DMS153 treated with DMSO at 0.1 percent for 48 hours (cell line): ENCODE data around the gene POTEM.
"Not testable (repeated sequence)": the region's sequence is repeated elsewhere in the genome, so short reads cannot be mapped to it uniquely, and the experiment has no call there.

Experiments
- DNase-seq: peaks from one replicate; lab custom pipeline; 2025; ENCODE audit not compliant: unreplicated experiment; lab: John Stamatoyannopoulos, UW

The POTEM gene

GRCh38 chr14:18967134-18967533 lies at the start of gene POTEM:
TSS of gene POTEM (plus strand) at chr14:18967434. CDS start at chr14:18967486, 52 bp downstream.
- DNase-seq: not testable (repeated sequence)

DNA sequence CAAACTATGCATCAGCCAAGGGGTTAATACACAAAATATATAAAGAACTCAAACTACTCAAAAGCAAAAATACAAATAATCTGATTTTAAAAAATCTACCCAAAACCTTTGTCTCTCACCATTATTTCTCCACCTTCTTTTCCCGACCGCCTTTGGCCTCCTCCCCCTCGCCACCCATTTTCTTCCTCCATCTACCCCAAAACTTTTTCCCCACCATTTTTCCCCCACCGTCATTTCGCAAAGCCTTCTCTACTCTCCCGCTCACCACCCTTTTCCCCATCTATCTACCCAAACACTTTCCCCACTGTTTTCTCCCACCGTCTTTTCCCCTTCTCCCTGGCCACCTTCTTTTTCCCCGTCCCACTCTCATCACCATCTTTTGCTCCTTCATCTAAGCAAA lies 48.9 kb upstream of the POTEM start:
- not testable (repeated sequence) for DNase-seq

GRCh38 chr14:18920052-18920451 lies 47.2 kb upstream of the POTEM start:
- DNase-seq: not testable (repeated sequence)

DNA sequence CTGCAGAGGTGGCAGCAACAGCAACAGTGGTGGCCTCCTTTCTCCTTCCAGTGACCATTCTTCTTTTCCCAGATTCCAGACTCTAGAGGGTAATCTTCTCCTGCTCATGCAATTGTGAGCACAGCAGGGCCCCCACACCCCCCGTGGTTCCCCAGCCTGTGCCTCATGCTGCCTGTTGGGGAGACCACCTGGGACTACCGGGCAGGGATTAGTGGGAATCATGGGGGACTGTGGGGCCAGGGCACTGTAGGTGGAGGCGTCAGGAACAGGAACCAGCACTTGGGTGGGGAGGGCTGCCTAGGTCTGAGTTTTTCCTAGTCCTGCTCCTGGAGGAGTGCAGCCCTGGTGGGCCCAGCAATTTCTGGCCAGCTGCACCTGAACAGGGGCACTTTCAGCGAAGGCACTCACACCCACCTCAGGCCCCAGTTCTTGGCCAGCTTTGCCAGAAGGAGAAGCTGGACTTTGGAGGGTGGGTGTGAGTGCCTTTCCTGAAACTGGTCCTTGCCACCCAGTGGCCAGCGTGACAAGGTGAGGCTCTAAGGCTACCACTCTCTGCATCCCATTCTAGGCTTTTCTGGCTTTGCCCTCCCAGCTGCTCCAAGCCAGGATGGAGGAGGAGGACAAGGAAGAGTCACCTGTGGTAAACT lies 46.1 kb upstream of the POTEM start:
- not testable (repeated sequence) for DNase-seq

GRCh38 chr14:18936848-18937247 lies 30.4 kb upstream of the POTEM start:
- not testable (repeated sequence) for DNase-seq

- DNase-seq: not testable (repeated sequence)
Measured at GRCh38 chr14:18938733-18939132, 28.5 kb upstream of the POTEM start.

- not testable (repeated sequence) for DNase-seq
Measured at GRCh38 chr14:18949939-18950338, 17.3 kb upstream of the POTEM start.

DNA sequence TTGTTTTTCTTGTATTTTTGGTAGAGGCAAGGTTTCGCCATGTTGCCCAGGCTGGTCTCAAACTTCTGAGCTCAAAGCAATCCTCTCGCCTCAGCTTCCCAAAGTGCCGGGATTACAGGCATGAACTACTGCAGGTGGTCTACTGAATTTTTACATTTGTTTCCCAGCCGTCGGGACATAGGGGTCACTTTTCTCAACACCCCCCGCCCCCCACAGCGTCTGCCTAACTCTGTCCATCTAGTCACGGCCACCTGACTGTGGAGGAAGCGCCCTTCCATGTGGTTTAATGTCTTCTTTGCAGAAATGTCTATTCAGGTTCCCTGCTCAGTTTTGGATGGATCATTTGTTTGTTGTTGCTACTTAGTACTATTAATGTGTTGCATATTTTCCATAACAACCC lies 14.1 kb upstream of the POTEM start:
- DNase-seq: not testable (repeated sequence)

DNA sequence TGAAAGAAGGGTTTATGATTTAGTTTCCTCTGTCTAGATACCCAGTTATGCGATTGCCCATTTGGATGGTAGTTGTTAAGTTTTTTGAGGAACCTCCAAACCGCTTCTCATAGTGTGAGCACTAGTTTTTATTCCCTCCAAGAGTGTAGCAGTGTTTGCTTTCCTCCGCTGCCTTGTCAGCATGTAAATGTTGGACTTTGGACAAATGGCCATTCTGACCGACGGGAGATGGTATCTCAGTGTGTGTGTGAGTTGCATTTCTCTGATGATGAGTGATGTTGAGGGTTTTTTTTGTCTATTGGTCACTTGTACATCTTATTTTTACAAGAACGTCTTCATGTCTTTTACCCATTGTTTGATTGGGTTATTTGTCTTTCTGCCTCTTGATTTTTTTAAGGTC lies 11.4 kb upstream of the POTEM start:
- DNase-seq: not testable (repeated sequence)

DNA sequence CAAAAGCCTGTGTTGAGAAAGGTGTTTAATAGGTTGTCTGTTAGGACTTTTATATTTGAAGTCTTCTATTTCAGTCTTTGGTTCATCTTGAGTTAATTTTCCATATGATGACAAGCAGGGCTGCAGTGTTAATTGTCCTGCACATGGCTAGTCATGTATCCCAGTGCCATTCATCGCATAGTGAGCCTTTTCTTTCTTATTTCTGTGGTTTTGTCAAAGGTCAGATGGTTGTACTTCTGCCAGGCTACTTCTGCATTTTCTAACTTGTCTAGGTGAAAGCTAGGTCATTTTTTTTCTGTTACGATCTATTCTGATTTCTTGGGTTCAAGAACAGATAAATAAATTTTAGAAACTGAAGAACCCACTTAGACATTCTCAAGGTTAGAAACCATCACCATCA lies 5.7 kb upstream of the POTEM start:
- not testable (repeated sequence) for DNase-seq

GRCh38 chr14:18962143-18962542 lies 5.1 kb upstream of the POTEM start:
- DNase-seq: not testable (repeated sequence)

- not testable (repeated sequence) for DNase-seq
Measured at GRCh38 chr14:18963276-18963675, 4.0 kb upstream of the POTEM start.

- not testable (repeated sequence) for DNase-seq
Measured at GRCh38 chr14:18964878-18965277, 2.4 kb upstream of the POTEM start.

DNA sequence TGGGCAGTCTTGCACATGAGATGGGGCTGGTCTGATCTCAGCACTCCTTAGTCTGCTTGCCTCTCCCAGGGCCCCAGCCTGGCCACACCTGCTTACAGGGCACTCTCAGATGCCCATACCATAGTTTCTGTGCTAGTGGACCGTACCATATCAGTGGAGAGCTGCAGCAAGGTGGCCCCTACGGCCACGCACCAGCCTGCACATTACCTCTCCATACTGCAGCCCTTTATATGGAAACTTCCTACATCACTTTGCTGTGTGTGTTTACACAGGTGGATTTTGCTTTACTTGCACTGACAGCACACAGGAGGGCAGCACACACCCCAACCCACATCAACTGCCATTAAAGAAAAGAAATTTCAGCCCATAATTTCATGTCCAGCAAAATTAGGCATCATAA lies 35.3 kb downstream of the POTEM start:
- not testable (repeated sequence) for DNase-seq

DNA sequence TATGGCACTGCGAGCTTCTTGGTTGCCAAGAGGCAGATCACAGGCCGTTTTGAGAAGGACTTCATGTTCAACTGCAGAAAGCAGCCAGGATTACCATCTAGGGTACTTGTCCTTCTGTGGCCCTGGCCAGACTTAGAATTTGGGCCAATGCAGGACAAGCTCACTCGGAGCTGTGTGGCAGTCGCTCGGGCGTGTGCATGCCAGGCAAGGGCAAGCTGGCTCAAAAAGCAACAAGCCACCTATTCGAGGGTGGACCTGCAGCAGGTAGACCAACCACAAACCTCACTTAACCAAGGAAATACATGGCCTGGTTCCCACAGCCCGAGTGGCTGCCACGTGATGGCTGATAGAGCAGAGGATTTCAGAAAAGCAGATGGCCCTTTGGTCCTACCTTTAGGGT lies 39.3 kb downstream of the POTEM start:
- not testable (repeated sequence) for DNase-seq

- DNase-seq: not testable (repeated sequence)
Measured at GRCh38 chr14:19007678-19008077, 40.4 kb downstream of the POTEM start.

DNA sequence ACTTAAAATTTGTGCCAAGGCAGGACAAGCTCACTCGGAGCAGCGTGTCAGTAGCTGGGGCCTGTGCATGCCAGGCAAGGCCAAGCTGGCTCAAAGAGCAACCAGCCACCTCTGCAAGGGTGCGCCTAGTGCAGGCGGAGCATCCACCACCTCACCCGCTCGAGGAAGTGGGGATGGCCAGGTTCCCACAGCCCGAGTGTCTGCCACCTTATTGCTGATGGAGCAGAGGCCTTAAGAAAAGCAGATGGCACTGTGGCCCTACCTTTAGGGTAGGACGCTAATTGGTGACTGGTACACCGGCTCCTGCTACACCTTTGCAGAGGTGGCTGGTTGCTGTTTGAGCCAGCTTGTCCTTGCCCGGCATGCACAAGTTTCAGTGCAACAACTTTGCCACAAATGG lies 43.8 kb downstream of the POTEM start:
- DNase-seq: not testable (repeated sequence)

DNA sequence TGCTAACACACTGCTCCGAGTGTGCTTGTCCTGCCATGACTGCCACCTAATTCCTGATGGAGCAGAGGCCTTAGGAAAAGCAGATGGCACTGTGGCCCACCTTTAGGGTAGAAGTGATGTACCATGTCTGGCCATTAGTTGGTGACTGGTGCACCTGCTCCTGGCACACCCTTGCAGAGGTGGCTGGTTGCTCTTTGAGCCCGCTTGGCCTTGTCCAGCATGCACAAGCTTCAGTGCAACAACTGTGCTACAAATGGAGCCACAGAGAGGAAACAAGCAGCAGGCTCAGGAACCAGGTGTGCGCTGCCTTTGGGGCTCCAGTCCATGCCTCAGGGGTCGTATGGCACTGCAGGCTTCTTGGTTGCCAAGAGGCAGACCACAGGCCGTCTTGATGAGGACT lies 44.5 kb downstream of the POTEM start:
- DNase-seq: not testable (repeated sequence)

DNA sequence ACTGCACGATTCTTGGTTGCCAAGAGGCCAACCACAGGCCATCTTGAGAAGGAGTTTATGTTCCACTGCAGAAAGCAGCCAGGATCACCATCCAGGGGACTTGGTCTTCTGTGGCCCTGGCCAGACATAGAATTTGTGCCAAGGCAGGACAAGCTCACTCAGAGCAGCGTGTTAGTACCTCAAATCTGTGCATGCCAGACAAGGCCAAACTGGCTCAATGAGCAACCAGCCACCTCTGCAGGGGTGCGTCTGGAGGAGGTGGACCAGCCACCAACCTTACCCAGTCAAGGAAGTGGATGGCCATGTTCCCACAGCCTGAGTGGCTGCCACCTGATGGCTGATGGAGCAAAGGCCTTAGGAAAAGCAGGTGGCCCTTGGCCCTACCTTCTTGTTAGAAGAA lies 48.0 kb downstream of the POTEM start:
- DNase-seq: not testable (repeated sequence)

- DNase-seq: not testable (repeated sequence)
Measured at GRCh38 chr14:19025080-19025589, 57.9 kb downstream of the POTEM start.

DNA sequence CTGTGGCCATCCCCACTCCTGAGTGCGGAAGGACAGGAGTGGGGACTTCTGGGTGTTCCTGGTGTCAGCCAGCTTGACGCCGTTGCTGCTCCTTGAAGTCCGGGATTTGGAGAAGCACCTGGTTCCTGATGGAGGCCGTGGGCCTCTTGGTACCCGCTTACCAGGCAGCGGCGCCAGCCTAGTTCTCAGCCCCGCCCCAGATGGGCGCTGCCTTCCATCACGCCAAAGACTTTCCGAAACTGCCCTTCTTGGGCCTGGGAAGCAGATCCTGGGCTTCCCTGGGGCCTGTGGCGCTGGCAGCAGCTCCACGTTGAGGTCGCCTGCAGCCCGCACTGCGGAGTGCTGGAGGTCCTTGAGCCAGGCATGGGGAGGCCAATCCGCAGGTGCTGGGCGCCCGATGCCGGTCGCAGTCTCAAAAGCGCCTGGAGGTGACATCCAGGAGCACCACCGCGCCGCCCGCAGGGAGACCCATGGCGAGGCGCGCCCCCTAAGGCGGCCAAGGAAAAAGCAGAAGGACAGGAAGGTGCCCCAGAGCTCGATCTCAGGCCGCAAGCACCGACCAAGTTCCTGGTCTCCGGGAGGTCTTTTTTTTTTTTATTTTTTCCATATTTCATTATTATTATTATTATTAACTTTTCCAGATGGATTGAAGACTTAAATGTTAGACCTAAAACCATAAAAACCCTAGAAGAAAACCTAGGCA lies 59.6 kb downstream of the POTEM start:
- DNase-seq: not testable (repeated sequence)

- not testable (repeated sequence) for DNase-seq
Measured at GRCh38 chr14:19027895-19028294, 60.7 kb downstream of the POTEM start.
